Activated T-cell treated with anti-CD3 and anti-CD28 coated beads for 48 hours (primary cell): ENCODE results near the gene C17orf50.

Source experiments
- DNase-seq: peaks from one replicate; pipeline ENCODE4 v3.0.0-alpha.2; 2020; ENCODE audit warnings: low read depth

The C17orf50 gene

DNA sequence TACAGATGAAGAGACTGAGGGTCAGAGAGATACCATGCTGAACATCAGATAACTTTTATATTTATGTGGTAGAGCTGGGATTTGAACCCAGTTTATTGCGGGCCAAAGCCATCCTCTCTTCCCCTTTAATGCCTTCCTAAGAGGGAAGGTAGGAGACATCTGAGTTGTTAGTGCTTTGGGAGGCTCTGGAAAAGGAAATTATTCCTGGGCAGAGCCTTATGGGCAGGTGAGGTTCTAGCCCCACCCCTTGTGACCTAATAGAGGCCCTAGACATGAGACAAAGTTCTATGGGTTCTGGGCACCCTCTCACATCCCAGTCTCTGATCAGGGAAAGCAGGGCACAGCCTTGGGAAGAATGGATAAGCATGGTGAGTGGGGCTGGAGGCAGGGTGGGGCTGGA lies at the start of gene C17orf50:
Gene C17orf50, plus strand, starts transcription at position 301 of the 400 bp plus-strand sequence. Its CDS starts 55 bp downstream, at position 356.
- no peak for DNase-seq

DNA sequence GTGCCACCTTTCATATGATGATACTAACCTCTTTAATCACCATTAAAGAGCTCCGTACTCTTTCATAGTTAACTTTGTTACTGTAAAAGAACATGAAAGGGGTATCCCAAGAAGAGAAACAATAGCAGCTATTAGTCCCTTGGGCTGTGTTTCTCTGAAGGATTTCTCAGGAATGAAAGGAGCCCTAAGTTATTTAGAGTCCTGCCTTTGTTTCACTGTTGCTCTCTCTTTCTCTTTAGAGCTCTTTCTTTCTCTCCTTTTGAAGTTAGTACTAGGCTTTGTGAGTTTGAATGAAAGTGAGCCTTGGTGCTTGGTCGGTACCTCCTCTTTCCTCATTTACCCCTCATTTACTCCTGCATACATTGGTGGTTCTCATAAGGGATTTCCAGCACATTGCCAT lies 49.7 kb upstream of the C17orf50 start:
- no peak for DNase-seq

- DNase-seq: no peak
These were observed 47.5 kb upstream of the C17orf50 start for GRCh38 chr17:35713069-35713728.

GRCh38 chr17:35714988-35715387 lies 45.7 kb upstream of the C17orf50 start:
- DNase-seq: no peak

GRCh38 chr17:35715416-35715815 lies 45.3 kb upstream of the C17orf50 start:
- no peak for DNase-seq

- DNase-seq: no peak
These were observed 44.5 kb upstream of the C17orf50 start for GRCh38 chr17:35716173-35716572.

GRCh38 chr17:35716897-35717465 lies 43.7 kb upstream of the C17orf50 start:
- DNase-seq: no peak

DNA sequence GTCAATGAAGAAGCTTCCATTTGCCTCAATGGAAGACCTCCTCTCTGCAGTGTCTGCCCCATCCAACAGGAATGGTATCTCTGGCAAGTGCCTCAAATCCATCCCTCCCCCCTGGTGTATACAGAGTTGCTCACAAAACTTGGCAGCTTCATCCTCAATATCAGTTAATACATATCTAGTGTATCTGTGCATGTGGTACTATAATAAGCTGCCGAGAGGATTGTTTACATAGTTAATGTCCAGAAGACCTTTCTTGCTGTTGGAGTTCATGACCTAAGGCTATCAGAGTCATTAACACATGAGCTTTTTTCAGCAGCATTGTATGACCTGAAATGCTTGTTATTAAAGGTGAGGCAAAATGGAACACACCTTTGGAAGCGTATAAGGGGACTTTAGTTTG lies 43.2 kb upstream of the C17orf50 start:
- no peak for DNase-seq

- no peak for DNase-seq
These were observed 37.0 kb upstream of the C17orf50 start for GRCh38 chr17:35723735-35724134.

DNA sequence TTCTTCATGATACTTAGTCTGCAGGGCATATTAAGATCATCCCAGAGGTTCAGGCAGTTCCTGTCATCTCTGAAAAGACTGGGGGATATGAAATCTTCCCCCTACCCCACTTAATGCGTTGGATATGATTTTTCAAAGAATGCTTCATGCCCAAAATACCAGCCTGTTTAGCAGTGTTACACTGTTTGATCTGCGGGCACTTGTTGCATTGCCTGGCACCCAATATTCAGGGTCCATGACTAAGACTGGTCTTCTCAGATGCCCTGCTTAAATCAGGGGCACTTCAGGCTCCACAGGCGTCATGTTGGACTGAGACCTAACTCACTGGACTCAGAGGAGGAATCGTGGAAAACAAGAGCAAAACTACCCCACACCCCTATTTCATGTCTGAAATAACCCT lies 35.6 kb upstream of the C17orf50 start:
- no peak for DNase-seq

- no peak for DNase-seq
These were observed 34.9 kb upstream of the C17orf50 start for GRCh38 chr17:35725802-35726126.

GRCh38 chr17:35726127-35726952 lies 34.3 kb upstream of the C17orf50 start:
- no peak for DNase-seq

GRCh38 chr17:35726953-35727460 lies 33.7 kb upstream of the C17orf50 start:
- no peak for DNase-seq

- DNase-seq: no peak
These were observed 33.1 kb upstream of the C17orf50 start for GRCh38 chr17:35727635-35728034.

- no peak for DNase-seq
These were observed 32.1 kb upstream of the C17orf50 start for GRCh38 chr17:35728551-35728950.

GRCh38 chr17:35729405-35729833 lies 31.3 kb upstream of the C17orf50 start:
- DNase-seq: no peak

GRCh38 chr17:35730400-35731005 lies 30.2 kb upstream of the C17orf50 start:
- DNase-seq: no peak

DNA sequence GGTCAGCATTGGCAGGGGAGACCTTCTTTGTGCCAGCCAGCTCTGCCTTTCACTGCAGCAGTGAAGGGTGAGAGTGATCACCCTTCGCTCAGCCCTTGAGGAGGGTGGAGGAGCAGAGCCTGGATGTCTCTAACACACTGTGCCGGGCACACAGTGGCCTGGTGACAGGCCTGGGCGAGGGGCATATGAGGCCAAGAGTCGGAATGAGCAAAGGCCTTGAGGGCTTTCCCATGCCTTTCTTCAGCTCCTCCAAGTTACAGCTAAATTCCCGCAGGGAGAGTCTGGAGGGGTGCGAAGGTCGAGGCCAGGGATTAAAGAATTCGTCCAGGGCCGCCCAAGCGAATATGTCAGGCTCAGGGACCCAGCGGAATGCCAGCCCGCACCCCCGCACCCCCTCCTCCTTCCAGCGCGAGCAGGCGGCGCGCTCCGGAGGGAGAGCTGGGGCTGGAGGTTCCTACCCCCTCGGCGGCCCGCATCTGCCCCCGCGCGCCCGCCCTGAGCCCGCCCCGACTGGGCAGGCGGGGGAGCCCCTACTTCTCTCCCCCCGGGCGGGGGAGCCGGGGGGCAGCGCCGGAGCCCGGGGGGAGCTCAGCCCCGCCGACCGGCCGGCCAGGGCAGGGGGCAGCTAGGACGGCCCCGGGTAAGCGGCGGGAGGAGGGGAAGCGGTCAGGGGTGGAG lies 29.3 kb upstream of the C17orf50 start, which contains the start of gene RASL10B:
Gene RASL10B, plus strand, starts transcription at position 401 of the 678 bp plus-strand sequence. CDS start 3,546 bp downstream, outside the sequence.
- DNase-seq: peak; percentile 48

DNA sequence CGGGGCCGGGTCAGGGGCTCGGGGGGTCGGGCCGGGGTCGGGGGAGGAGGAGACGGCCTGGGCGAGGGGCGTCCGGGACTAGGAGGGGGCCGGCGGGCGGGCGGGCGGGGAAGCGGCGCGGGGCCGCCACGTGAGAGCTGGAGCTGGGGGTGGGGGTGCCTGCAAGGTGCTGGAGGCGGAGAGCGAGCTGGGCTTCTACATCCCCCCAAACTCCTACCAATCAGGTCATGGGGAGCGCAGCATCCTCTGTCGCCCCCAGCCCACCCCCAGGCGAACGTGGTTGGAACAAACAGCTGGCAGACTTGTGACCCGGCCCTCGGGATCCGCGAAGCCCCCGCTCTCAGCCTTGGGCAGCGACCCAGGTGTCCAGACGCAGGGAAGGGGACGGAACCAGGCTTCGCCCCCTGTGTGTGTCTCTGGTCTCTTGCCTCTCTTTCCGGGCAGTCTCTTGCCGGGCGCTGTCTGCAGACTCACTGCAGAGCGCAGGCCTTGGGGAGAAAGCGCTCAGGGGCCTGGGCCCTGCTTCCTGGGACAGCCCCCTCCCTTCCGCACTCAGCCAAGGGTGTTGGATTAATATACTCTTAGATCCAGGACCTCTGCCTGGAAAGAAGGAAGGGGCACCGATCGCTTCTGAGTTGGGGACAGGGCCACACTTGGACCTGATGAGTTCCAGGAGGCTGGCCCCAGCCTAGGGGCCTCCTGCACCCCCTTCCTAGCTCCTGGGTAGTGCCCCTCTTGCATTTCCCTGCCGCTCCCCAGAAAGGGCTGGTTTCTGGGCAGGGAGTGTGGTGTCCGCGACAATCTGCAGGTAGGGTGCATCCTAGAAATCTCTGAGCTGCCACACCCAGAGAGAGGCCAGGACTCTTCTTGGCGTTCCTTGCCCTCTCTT lies 28.5 kb upstream of the C17orf50 start:
- DNase-seq: no peak

GRCh38 chr17:35732806-35733136 lies 27.9 kb upstream of the C17orf50 start:
- DNase-seq: no peak

DNA sequence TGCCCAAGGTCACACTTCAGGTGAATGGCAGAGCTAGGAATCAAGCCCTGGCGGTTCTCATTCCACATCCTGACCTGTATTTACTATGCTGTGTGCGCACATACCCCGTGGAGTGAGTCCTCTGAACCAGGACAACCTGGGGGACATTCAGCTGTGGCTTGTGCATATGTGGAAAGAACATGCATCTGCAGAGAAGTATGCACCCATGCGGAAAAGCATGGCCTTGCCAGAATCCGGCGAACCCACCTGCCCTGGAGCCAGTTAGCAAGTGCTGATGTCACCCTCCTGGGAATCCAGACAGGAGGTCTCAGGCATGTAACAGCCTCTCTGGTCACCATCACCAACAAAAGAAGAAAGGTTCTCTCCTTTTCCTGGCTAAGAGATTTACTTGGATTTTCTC lies 27.3 kb upstream of the C17orf50 start:
- DNase-seq: no peak
